BE2C (cell line): Measurements from ENCODE around the gene EIF1AD.
"Not testable (repeated sequence)": the region's sequence is repeated elsewhere in the genome, so short reads cannot be mapped to it uniquely, and the experiment has no call there.

Experiments used
- DNase-seq: peaks from one replicate; pipeline ENCODE4 v3.0.0-alpha.2; 2020
- H3K27me3 ChIP-seq: fragments of 250-450 bp; sonication (Bioruptor Pico); 2 replicates; pipeline ENCODE4 v1.5.1; 2020; ENCODE audit warnings: mild to moderate bottlenecking
- H3K36me3 ChIP-seq: fragments of 250-450 bp; sonication (Bioruptor Pico); 2 replicates; pipeline ENCODE4 v1.5.1; 2020; ENCODE audit warnings: mild to moderate bottlenecking
- H3K4me1 ChIP-seq: fragments of 250-450 bp; sonication (Bioruptor Pico); 2 replicates; pipeline ENCODE4 v1.5.1; 2020
- H3K4me3 ChIP-seq: 2 replicates; pipeline ENCODE4 v1.5.1; 2011; ENCODE audit warnings: low read depth, low read length
- H3K9me3 ChIP-seq: fragments of 250-450 bp; sonication (Bioruptor Pico); 2 replicates; pipeline ENCODE4 v1.5.1; 2020
- CTCF ChIP-seq: IDR thresholded peaks from 2 replicates; pipeline ENCODE4 v1.5.1; 2012; ENCODE audit warnings: mild to moderate bottlenecking, low read depth, low read length

The EIF1AD gene

GRCh38 chr11:66012371-66012945 is 10.5 kb upstream of the EIF1AD start:
- Histone ChIP-seq H3K9me3 (no peaks in the 10 kb centered on the region), H3K4me1 (no peaks in the 10 kb centered on the region; the same call in 1 of the 2 replicates), H3K4me3 (no peak overlapping the region), H3K36me3 (no peaks in the 10 kb centered on the region), H3K27me3 (peaks cover 21% of the 10 kb centered on the region)
- no peak for TF ChIP-seq CTCF
- no peak for DNase-seq

DNA sequence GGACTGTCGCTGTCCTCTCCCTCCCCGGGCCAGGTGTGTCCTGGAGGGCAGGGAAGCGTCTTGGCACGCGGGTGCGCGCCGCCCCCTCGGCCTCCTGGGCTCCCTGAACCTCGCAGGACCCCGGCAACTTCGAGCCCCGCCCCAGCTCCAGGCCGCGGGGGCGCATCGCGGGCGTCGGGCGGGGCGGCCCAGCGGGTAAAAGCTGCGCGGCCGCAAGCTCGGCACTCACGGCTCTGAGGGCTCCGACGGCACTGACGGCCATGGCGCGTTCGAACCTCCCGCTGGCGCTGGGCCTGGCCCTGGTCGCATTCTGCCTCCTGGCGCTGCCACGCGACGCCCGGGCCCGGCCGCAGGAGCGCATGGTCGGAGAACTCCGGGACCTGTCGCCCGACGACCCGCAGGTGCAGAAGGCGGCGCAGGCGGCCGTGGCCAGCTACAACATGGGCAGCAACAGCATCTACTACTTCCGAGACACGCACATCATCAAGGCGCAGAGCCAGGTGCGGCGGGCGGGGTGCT is 9.9 kb upstream of the EIF1AD start, which contains the start of gene CST6:
Gene CST6, plus strand, starts transcription at position 224 of the 519 bp plus-strand sequence. Its CDS starts 37 bp downstream, at position 261.
- TF ChIP-seq CTCF = no peak
- no peak within 1 kb of the TSS for H3K4me3 ChIP-seq
- no peaks in the 10 kb centered on the region for H3K9me3 ChIP-seq
- no peaks in the 10 kb centered on the region for H3K36me3 ChIP-seq
- peaks cover 21% of the 10 kb centered on the region for H3K27me3 ChIP-seq
- no peak for DNase-seq
- H3K4me1 ChIP-seq = no peaks in the 10 kb centered on the region; the same call in 1 of the 2 replicates

- no peak for DNase-seq
- TF ChIP-seq CTCF = no peak
- Histone ChIP-seq H3K36me3 (no peaks in the 10 kb centered on the region), H3K4me1 (no peaks in the 10 kb centered on the region; the same call in 1 of the 2 replicates), H3K27me3 (peaks cover 21% of the 10 kb centered on the region), H3K4me3 (no peak overlapping the region), H3K9me3 (no peaks in the 10 kb centered on the region)
Observed at GRCh38 chr11:66011239-66011784, 9.4 kb upstream of the EIF1AD start.

- H3K4me1 ChIP-seq, DNase-seq: not testable (repeated sequence)
Observed at GRCh38 chr11:66010036-66010435, 8.1 kb upstream of the EIF1AD start.

DNA sequence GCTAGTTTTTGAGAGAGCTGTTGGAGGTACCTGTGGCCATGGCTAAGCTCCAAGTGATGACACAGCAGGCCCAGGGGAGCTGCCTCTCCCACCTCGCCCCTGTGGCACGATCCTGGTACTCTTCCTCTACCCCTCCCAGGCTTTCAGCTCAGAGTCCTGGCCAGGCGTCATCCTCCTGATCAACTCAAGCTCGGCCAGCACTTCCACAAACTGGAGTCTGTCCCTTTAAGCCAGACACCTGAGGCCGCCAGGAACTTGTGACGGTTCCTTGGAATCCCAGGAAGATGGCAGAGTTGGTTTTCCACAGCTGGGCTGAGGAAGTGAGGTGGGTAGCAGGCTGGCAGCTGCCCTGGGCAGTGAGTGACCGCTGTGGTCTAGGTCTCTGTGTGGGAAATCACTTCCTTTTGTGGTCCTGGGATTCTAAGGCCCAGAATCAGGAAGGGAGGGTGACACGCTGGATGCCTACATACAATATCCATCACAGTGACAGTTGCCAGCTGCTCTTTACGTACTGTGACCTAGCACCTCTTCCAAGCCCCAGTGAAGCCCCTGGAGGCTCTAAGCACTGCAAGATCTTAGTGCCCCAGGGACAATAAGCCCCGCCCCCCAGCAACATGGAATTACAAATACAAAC is 6.6 kb upstream of the EIF1AD start:
- Histone ChIP-seq H3K4me3 (no peak overlapping the region), H3K9me3 (no peaks in the 10 kb centered on the region), H3K4me1 (no peaks in the 10 kb centered on the region; the same call in 1 of the 2 replicates), H3K36me3 (peaks cover 17% of the 10 kb centered on the region), H3K27me3 (peaks cover 21% of the 10 kb centered on the region)
- peak; percentile 43 for DNase-seq
- TF ChIP-seq CTCF = no peak

More at GRCh38 chr11:66010036-66010435, 8.1 kb upstream of the EIF1AD start:
- H3K9me3 ChIP-seq, H3K36me3 ChIP-seq, H3K4me3 ChIP-seq: not testable (repeated sequence)
- peaks cover 21% of the 10 kb centered on the region for H3K27me3 ChIP-seq

- DNase-seq = no peak
- TF ChIP-seq CTCF = no peak
- Histone ChIP-seq H3K9me3 (no peaks in the 10 kb centered on the region), H3K4me1 (no peaks in the 10 kb centered on the region; the same call in 1 of the 2 replicates), H3K27me3 (peaks cover 21% of the 10 kb centered on the region), H3K4me3 (no peak overlapping the region), H3K36me3 (peaks cover 20% of the 10 kb centered on the region)
Observed at GRCh38 chr11:66008095-66008467, 6.1 kb upstream of the EIF1AD start.
